ENCODE data around the gene MRGPRD.

The MRGPRD gene

GRCh38 chr11:68965901-68966853 lies 14.6 kb downstream of the MRGPRD start:
- no peak for DNase-seq

- no peak for DNase-seq
These were observed 17.0 kb downstream of the MRGPRD start for GRCh38 chr11:68963779-68964178.

GRCh38 chr11:68962527-68963250 lies 18.1 kb downstream of the MRGPRD start:
- no peak for DNase-seq

- DNase-seq: no peak
These were observed 19.5 kb downstream of the MRGPRD start for GRCh38 chr11:68961245-68961644.

GRCh38 chr11:68960294-68961071 lies 20.3 kb downstream of the MRGPRD start:
- DNase-seq: no peak

GRCh38 chr11:68959465-68960293 lies 21.1 kb downstream of the MRGPRD start:
- DNase-seq: no peak

- DNase-seq: no peak
These were observed 22.6 kb downstream of the MRGPRD start for GRCh38 chr11:68958211-68958610.

- no peak for DNase-seq
These were observed 24.1 kb downstream of the MRGPRD start for GRCh38 chr11:68956547-68957254.

GRCh38 chr11:68956142-68956541 lies 24.6 kb downstream of the MRGPRD start:
- DNase-seq: no peak

- DNase-seq: no peak
These were observed 25.2 kb downstream of the MRGPRD start for GRCh38 chr11:68955607-68955958.

- no peak for DNase-seq
These were observed 25.8 kb downstream of the MRGPRD start for GRCh38 chr11:68954836-68955606.

- DNase-seq: no peak
These were observed 30.0 kb downstream of the MRGPRD start for GRCh38 chr11:68950762-68951161.

- peak; percentile 3 for DNase-seq
These were observed 30.5 kb downstream of the MRGPRD start for GRCh38 chr11:68950270-68950669.

GRCh38 chr11:68948935-68949334 lies 31.9 kb downstream of the MRGPRD start:
- DNase-seq: no peak

- DNase-seq: no peak
These were observed 32.3 kb downstream of the MRGPRD start for GRCh38 chr11:68948496-68948895.

- no peak for DNase-seq
These were observed 33.6 kb downstream of the MRGPRD start for GRCh38 chr11:68947151-68947550.

- no peak for DNase-seq
These were observed 34.2 kb downstream of the MRGPRD start for GRCh38 chr11:68946416-68947090.

- no peak for DNase-seq
These were observed 38.0 kb downstream of the MRGPRD start for GRCh38 chr11:68942751-68943271.

GRCh38 chr11:68942095-68942620 lies 38.6 kb downstream of the MRGPRD start:
- DNase-seq: no peak

All from GF-D8 (cell line).